HepG2 (cell line): ENCODE results near the gene OR1L8. TPM values are rescaled to one million over a fixed set of nuclear protein-coding genes. Genes with fewer than 3 reads are reported as not detected.

Source experiments
- ATAC-seq: fragments of 200-7000 bp; cut with Tn5 transposase; 3 replicates; pipeline ENCODE4 v1.9.1; 2020; ENCODE audit warnings: mild to moderate bottlenecking, moderate library complexity
- BruUV-seq: library from RNA; stranded (reverse); fragments of 400-500 nt; replicated peaks from 2 replicates; lab custom pipeline; 2021; lab: Mats Ljungman, UMichigan
- CTCF ChIA-PET: fragments of 300-600 bp; formaldehyde crosslinking; extraction: SDS; loops from one replicate; lab custom pipeline; 2021; ENCODE audit warnings: low total read pairs, inconsistent platforms, low intra/inter-chr PET ratio; lab: Yijun Ruan, JAX
- POLR2A ChIA-PET: fragments of 350-600 bp; sonication (Branson Sonifier 250); formaldehyde crosslinking; loops from one replicate; lab custom pipeline; 2020; ENCODE audit warnings: antibody characterized with exemption, inconsistent platforms; lab: Yijun Ruan, JAX
- DNase-seq: peaks from one replicate; pipeline ENCODE4 v3.0.0-alpha.2; 2015; ENCODE audit warnings: low spot score
- FAIRE-seq: peaks from 3 replicates; lab custom pipeline; 2011; peaks lifted over from hg19 to GRCh38; lab: Jason Lieb, UNC
- H2AFZ ChIP-seq: one replicate; pipeline ENCODE4 v1.6.1; 2011; ENCODE audit warnings: low read length, inconsistent platforms
- H3K27ac ChIP-seq: fragments of 300-600 bp; 3 replicates; pipeline ENCODE4 v1.8.0; 2011; ENCODE audit warnings: mixed run types, mild to moderate bottlenecking, mixed read lengths, low read length, inconsistent platforms; ENCODE audit not compliant: insufficient read depth; ENCODE audit errors: extremely low read length
- H3K27me3 ChIP-seq, 2 experiments: fragments of 200-600 bp in 1 of 2; 2 replicates in 1 of 2; 3 replicates in 1 of 2; pipeline versions ENCODE4 v1.6.0 to v1.8.0; 2011; ENCODE audit warnings: low read length in 2 of 2, mild to moderate bottlenecking in 2 of 2, moderate library complexity in 2 of 2, inconsistent platforms in 1 of 2; ENCODE audit not compliant: insufficient read depth in 2 of 2, control insufficient read depth in 1 of 2
- H3K36me3 ChIP-seq, 2 experiments: fragments of 200-600 bp in 1 of 2; replicated peaks in 1 of 2; 2 replicates in 1 of 2; 3 replicates in 1 of 2; pipeline versions ENCODE4 v1.5.1 to v1.8.0; 2011; ENCODE audit warnings: low read length in 2 of 2, inconsistent platforms in 1 of 2; ENCODE audit not compliant: insufficient read depth in 2 of 2, control insufficient read depth in 1 of 2
- H3K4me1 ChIP-seq: 2 replicates; pipeline ENCODE4 v1.5.1; 2012; ENCODE audit warnings: low read length, inconsistent platforms; ENCODE audit not compliant: insufficient read depth
- H3K4me2 ChIP-seq: 2 replicates; pipeline ENCODE4 v1.6.0; 2011; ENCODE audit warnings: low read depth, low read length, inconsistent platforms
- H3K4me3 ChIP-seq, 3 experiments: fragments of 200-600 bp in 1 of 3; sonication (generic), shearing (Covaris generic) in 1 of 3; replicated peaks in 1 of 3; 2 replicates each; pipeline ENCODE4 v1.5.1; 2011 to 2016; ENCODE audit warnings: low read length in 3 of 3, inconsistent platforms in 2 of 3, low read depth in 2 of 3, mild to moderate bottlenecking in 2 of 3, control low read depth in 1 of 3, mixed read lengths in 1 of 3; ENCODE audit not compliant: insufficient read depth in 1 of 3
- H3K79me2 ChIP-seq: one replicate; pipeline ENCODE4 v1.6.1; 2011; ENCODE audit warnings: low read length, inconsistent platforms; ENCODE audit not compliant: insufficient read depth
- H3K9ac ChIP-seq: 2 replicates; pipeline ENCODE4 v1.6.0; 2011; ENCODE audit warnings: mild to moderate bottlenecking, low read depth, low read length, inconsistent platforms; ENCODE audit not compliant: insufficient read depth
- H3K9me3 ChIP-seq: 2 replicates; pipeline ENCODE4 v1.5.1; 2012; ENCODE audit warnings: mild to moderate bottlenecking, low read length
- H4K20me1 ChIP-seq: 2 replicates; pipeline ENCODE4 v1.6.0; 2011; ENCODE audit warnings: inconsistent platforms, mild to moderate bottlenecking, low read length, moderate library complexity; ENCODE audit not compliant: insufficient read depth
- ATAD3A ChIP-seq: sonication (generic); formaldehyde crosslinking; IDR thresholded peaks from 2 replicates; pipeline ENCODE4 v1.4.0; 2020; ENCODE audit warnings: missing genetic modification reagents
- HDAC1 ChIP-seq: sonication (generic); formaldehyde crosslinking; IDR thresholded peaks from 2 replicates; pipeline ENCODE4 v1.5.1; 2020; ENCODE audit warnings: mild to moderate bottlenecking, missing genetic modification reagents
- HMG20B ChIP-seq: conservative IDR thresholded peaks from 2 replicates; pipeline ENCODE4 v1.6.1; 2016; ENCODE audit warnings: missing genetic modification reagents, missing compliant biosample characterization
- NPAS2 ChIP-seq: sonication (generic); formaldehyde crosslinking; IDR thresholded peaks from 2 replicates; pipeline ENCODE4 v1.8.0; 2022; ENCODE audit warnings: mild to moderate bottlenecking, missing genetic modification reagents, borderline replicate concordance
- TBX2 ChIP-seq: sonication (generic); formaldehyde crosslinking; IDR thresholded peaks from 2 replicates; pipeline ENCODE4 v1.5.0; 2020; ENCODE audit warnings: missing genetic modification reagents, mild to moderate bottlenecking, borderline replicate concordance
- ZEB1 ChIP-seq: IDR thresholded peaks from 2 replicates; pipeline ENCODE4 v1.6.1; 2012; ENCODE audit warnings: mild to moderate bottlenecking, low read depth, inconsistent platforms; ENCODE audit not compliant: insufficient replicate concordance
- ZNF629 ChIP-seq: sonication (generic); formaldehyde crosslinking; conservative IDR thresholded peaks from 2 replicates; pipeline ENCODE4 v1.5.0; 2020; ENCODE audit warnings: missing genetic modification reagents
- ZNF790 ChIP-seq: sonication (generic); formaldehyde crosslinking; IDR thresholded peaks from 2 replicates; pipeline ENCODE4 v1.8.0; 2022; ENCODE audit warnings: missing genetic modification reagents, mild to moderate bottlenecking, borderline replicate concordance
- ZSCAN9 ChIP-seq: IDR thresholded peaks from 2 replicates; pipeline ENCODE4 v1.6.1; 2016; ENCODE audit warnings: borderline replicate concordance
- WGBS: methylation state at CpG from one replicate; pipeline ENCODE4 v1.1.6; 2017; ENCODE audit warnings: low lambda C conversion rate; 5-methylcytosine and 5-hydroxymethylcytosine counted together
- in situ Hi-C: cut with HindIII; loops from 2 replicates; pipeline ENCODE4 v1.10.0; 2017; ENCODE audit warnings: low pct_unique_long_range_greater_than_20kb; ENCODE audit not compliant: extremely low pct_ligation_motif_present
- intact Hi-C: fragments of 100-400 bp; cut with micrococcal nuclease; formaldehyde crosslinking; loops from one replicate; pipeline ENCODE4 v1.10.0; 2022; ENCODE audit not compliant: unreplicated experiment
- polyA plus RNA-seq, 8 experiments: library from polyadenylated mRNA; depleted of rRNA in 3 of 8; stranded (reverse) in 7 of 8; unstranded in 1 of 8; fragments of >200 nt; fragmentation: Illumina TruSeq in 4 of 8; extraction: Trizol in 4 of 8; gene quantifications; 2 replicates each; pipeline versions ENCODE4 v1.2.1 to v1.2.3, GENCODE V29; 2011 to 2016; ENCODE audit warnings: low read depth in 4 of 8, missing spikeins in 1 of 8, mixed read lengths in 1 of 8; ENCODE audit not compliant: insufficient read depth in 1 of 8
- total RNA-seq, 5 experiments: library from RNA; depleted of rRNA; stranded (reverse); fragments of >200 nt; fragmentation: Illumina TruSeq; extraction: Trizol; gene quantifications; 2 replicates each; pipeline ENCODE4 v1.2.3, GENCODE V29; 2016; ENCODE audit warnings: low read depth in 1 of 5
- TF ChIP-seq, protein P1 (sequence below): fragments of 450-650 bp; IDR thresholded peaks from 2 replicates; pipeline ENCODE4 v1.6.1; 2017
- TF ChIP-seq, protein P2 (sequence below): sonication (generic); formaldehyde crosslinking; IDR thresholded peaks from 2 replicates; pipeline ENCODE4 v1.4.0; 2020; ENCODE audit warnings: missing genetic modification reagents
- TF ChIP-seq, protein P3 (sequence below): sonication (generic); formaldehyde crosslinking; IDR thresholded peaks from 2 replicates; pipeline ENCODE4 v1.4.0; 2020; ENCODE audit warnings: missing genetic modification reagents, borderline replicate concordance
- TF ChIP-seq, protein P4 (sequence below): sonication (generic); formaldehyde crosslinking; IDR thresholded peaks from 2 replicates; pipeline ENCODE4 v1.4.0; 2020; ENCODE audit warnings: missing genetic modification reagents, borderline replicate concordance
- TF ChIP-seq, protein P5 (sequence below): sonication (generic); formaldehyde crosslinking; IDR thresholded peaks from 2 replicates; pipeline ENCODE4 v1.5.0; 2020; ENCODE audit warnings: mild to moderate bottlenecking, missing genetic modification reagents

Gene OR1L8
- total and polyA plus RNA-seq, 2 of the 13 experiments (the other 11 are each of a cell fraction or from before 2014, with no cell fraction given), result not detected

DNA sequence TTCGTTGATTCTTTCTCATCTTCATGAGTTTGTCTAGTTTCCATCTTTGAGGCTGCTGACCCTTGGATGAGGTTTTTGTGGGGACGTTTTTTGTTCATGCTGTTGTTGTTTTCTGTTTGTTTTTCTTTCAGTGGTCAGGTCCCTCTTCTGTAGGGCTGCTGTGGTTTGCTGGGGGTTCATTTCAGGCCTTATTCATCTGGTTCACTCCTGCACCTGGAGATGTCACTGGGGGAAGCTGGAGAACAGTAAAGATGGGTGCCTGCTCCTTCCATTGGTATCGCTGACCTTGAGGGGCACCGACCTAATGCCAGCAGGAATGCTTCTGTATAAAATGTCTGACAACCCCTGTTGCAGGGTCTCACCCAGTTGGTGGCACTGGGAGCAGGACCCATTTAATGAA lies 21.7 kb downstream of the OR1L8 start:
- ATAC-seq (no peak), DNase-seq (no peak), FAIRE-seq (no peak)
- H3K4me2 ChIP-seq, result no peak overlapping the region
- intact Hi-C loops (no loop called here), in situ Hi-C loops (no loop called here)
- no peak overlapping the region for H3K4me3 ChIP-seq
- CTCF ChIA-PET, result no interaction called here
- WGBS, result 39% methylated on average over 4 of the region's 4 CpGs
- no peaks in the 10 kb centered on the region for H3K4me1 ChIP-seq
- H4K20me1 ChIP-seq, result no peaks in the 10 kb centered on the region
- BruUV-seq, result no TSS peak
- no peaks in the 10 kb centered on the region for H3K79me2 ChIP-seq
- no peak overlapping the region for H2AFZ ChIP-seq
- POLR2A ChIA-PET, result no interaction called here
- H3K9ac ChIP-seq, result no peak overlapping the region
- no peaks in the 10 kb centered on the region for H3K36me3 ChIP-seq
- no peaks in the 10 kb centered on the region for H3K27me3 ChIP-seq
- H3K9me3 ChIP-seq, result no peaks in the 10 kb centered on the region
- H3K27ac ChIP-seq, result no peak overlapping the region
- TF ChIP-seq NPAS2 (CRISPR knock-in tag), result no peak
- no peak for TF ChIP-seq HDAC1 (CRISPR knock-in tag)
- TF ChIP-seq, protein P1, sequence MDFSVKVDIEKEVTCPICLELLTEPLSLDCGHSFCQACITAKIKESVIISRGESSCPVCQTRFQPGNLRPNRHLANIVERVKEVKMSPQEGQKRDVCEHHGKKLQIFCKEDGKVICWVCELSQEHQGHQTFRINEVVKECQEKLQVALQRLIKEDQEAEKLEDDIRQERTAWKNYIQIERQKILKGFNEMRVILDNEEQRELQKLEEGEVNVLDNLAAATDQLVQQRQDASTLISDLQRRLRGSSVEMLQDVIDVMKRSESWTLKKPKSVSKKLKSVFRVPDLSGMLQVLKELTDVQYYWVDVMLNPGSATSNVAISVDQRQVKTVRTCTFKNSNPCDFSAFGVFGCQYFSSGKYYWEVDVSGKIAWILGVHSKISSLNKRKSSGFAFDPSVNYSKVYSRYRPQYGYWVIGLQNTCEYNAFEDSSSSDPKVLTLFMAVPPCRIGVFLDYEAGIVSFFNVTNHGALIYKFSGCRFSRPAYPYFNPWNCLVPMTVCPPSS, result no peak
- TF ChIP-seq, protein P2, sequence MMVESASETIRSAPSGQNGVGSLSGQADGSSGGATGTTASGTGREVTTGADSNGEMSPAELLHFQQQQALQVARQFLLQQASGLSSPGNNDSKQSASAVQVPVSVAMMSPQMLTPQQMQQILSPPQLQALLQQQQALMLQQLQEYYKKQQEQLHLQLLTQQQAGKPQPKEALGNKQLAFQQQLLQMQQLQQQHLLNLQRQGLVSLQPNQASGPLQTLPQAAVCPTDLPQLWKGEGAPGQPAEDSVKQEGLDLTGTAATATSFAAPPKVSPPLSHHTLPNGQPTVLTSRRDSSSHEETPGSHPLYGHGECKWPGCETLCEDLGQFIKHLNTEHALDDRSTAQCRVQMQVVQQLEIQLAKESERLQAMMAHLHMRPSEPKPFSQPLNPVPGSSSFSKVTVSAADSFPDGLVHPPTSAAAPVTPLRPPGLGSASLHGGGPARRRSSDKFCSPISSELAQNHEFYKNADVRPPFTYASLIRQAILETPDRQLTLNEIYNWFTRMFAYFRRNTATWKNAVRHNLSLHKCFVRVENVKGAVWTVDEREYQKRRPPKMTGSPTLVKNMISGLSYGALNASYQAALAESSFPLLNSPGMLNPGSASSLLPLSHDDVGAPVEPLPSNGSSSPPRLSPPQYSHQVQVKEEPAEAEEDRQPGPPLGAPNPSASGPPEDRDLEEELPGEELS (CRISPR knock-in tag), result no peak
- TF ChIP-seq ZNF629, result no peak
- TF ChIP-seq, protein P3, sequence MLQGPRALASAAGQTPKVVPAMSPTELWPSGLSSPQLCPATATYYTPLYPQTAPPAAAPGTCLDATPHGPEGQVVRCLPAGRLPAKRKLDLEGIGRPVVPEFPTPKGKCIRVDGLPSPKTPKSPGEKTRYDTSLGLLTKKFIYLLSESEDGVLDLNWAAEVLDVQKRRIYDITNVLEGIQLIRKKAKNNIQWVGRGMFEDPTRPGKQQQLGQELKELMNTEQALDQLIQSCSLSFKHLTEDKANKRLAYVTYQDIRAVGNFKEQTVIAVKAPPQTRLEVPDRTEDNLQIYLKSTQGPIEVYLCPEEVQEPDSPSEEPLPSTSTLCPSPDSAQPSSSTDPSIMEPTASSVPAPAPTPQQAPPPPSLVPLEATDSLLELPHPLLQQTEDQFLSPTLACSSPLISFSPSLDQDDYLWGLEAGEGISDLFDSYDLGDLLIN (CRISPR knock-in tag), result no peak
- no peak for TF ChIP-seq ZEB1
- no peak for TF ChIP-seq ZNF790 (CRISPR knock-in tag)
- no peak for TF ChIP-seq ATAD3A (CRISPR knock-in tag)
- TF ChIP-seq TBX2 (CRISPR knock-in tag), result no peak
- TF ChIP-seq, protein P4, sequence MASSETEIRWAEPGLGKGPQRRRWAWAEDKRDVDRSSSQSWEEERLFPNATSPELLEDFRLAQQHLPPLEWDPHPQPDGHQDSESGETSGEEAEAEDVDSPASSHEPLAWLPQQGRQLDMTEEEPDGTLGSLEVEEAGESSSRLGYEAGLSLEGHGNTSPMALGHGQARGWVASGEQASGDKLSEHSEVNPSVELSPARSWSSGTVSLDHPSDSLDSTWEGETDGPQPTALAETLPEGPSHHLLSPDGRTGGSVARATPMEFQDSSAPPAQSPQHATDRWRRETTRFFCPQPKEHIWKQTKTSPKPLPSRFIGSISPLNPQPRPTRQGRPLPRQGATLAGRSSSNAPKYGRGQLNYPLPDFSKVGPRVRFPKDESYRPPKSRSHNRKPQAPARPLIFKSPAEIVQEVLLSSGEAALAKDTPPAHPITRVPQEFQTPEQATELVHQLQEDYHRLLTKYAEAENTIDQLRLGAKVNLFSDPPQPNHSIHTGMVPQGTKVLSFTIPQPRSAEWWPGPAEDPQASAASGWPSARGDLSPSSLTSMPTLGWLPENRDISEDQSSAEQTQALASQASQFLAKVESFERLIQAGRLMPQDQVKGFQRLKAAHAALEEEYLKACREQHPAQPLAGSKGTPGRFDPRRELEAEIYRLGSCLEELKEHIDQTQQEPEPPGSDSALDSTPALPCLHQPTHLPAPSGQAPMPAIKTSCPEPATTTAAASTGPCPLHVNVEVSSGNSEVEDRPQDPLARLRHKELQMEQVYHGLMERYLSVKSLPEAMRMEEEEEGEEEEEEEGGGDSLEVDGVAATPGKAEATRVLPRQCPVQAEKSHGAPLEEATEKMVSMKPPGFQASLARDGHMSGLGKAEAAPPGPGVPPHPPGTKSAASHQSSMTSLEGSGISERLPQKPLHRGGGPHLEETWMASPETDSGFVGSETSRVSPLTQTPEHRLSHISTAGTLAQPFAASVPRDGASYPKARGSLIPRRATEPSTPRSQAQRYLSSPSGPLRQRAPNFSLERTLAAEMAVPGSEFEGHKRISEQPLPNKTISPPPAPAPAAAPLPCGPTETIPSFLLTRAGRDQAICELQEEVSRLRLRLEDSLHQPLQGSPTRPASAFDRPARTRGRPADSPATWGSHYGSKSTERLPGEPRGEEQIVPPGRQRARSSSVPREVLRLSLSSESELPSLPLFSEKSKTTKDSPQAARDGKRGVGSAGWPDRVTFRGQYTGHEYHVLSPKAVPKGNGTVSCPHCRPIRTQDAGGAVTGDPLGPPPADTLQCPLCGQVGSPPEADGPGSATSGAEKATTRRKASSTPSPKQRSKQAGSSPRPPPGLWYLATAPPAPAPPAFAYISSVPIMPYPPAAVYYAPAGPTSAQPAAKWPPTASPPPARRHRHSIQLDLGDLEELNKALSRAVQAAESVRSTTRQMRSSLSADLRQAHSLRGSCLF (CRISPR knock-in tag), result no peak
- TF ChIP-seq, protein P5, sequence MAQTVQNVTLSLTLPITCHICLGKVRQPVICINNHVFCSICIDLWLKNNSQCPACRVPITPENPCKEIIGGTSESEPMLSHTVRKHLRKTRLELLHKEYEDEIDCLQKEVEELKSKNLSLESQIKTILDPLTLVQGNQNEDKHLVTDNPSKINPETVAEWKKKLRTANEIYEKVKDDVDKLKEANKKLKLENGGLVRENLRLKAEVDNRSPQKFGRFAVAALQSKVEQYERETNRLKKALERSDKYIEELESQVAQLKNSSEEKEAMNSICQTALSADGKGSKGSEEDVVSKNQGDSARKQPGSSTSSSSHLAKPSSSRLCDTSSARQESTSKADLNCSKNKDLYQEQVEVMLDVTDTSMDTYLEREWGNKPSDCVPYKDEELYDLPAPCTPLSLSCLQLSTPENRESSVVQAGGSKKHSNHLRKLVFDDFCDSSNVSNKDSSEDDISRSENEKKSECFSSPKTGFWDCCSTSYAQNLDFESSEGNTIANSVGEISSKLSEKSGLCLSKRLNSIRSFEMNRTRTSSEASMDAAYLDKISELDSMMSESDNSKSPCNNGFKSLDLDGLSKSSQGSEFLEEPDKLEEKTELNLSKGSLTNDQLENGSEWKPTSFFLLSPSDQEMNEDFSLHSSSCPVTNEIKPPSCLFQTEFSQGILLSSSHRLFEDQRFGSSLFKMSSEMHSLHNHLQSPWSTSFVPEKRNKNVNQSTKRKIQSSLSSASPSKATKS (CRISPR knock-in tag), result no peak
- TF ChIP-seq ZSCAN9 (CRISPR knock-in tag), result no peak
- TF ChIP-seq HMG20B (CRISPR knock-in tag), result no peak
